Fibroblast of lung (primary cell): ENCODE results near the gene DIS3L2. TPM values are rescaled to one million over a fixed set of nuclear protein-coding genes. Genes with fewer than 3 reads are reported as not detected.

Experiments used
- DNase-seq, 2 donors: peaks; one replicate each; pipeline versions ENCODE4 v3.0.0 to v3.0.0-alpha.2; 2010; ENCODE audit warnings: low read depth in 2 of 2
- H2AFZ ChIP-seq: 2 replicates; pipeline ENCODE4 v1.5.1; 2012; ENCODE audit warnings: low read length, control low read depth, inconsistent platforms
- H3K27ac ChIP-seq: 2 replicates; pipeline ENCODE4 v1.5.1; 2011; ENCODE audit warnings: low read length, control low read depth; ENCODE audit not compliant: insufficient read depth
- H3K27me3 ChIP-seq: 2 replicates; pipeline ENCODE4 v1.5.1; 2011; ENCODE audit warnings: mild to moderate bottlenecking, low read length; ENCODE audit not compliant: control insufficient read depth, insufficient read depth
- H3K36me3 ChIP-seq: 2 replicates; pipeline ENCODE4 v1.5.1; 2011; ENCODE audit warnings: low read length; ENCODE audit not compliant: control insufficient read depth, insufficient read depth
- H3K4me1 ChIP-seq: 2 replicates; pipeline ENCODE4 v1.5.1; 2011; ENCODE audit warnings: low read length; ENCODE audit not compliant: control insufficient read depth, insufficient read depth; ENCODE audit errors: extremely low read depth
- H3K4me2 ChIP-seq: 2 replicates; pipeline ENCODE4 v1.5.1; 2011; ENCODE audit warnings: low read length, control low read depth; ENCODE audit not compliant: insufficient read depth; ENCODE audit errors: extremely low read depth
- H3K4me3 ChIP-seq, 4 experiments: fragments of 200-600 bp in 1 of 4; sonication (generic) in 1 of 4; replicated peaks in 1 of 4; 2 replicates each; pipeline ENCODE4 v1.5.1; 2011 to 2016; ENCODE audit warnings: low read length in 4 of 4, low read depth in 3 of 4, mild to moderate bottlenecking in 3 of 4, control low read depth in 2 of 4, inconsistent platforms in 1 of 4, mixed read lengths in 1 of 4; ENCODE audit not compliant: insufficient read depth in 1 of 4; ENCODE audit errors: control extremely low read depth in 1 of 4
- H3K79me2 ChIP-seq: 2 replicates; pipeline ENCODE4 v1.5.1; 2012; ENCODE audit warnings: mild to moderate bottlenecking, low read length, inconsistent platforms; ENCODE audit not compliant: control insufficient read depth, insufficient read depth
- H3K9ac ChIP-seq: 2 replicates; pipeline ENCODE4 v1.5.1; 2011; ENCODE audit warnings: mild to moderate bottlenecking, low read length, control low read depth; ENCODE audit not compliant: insufficient read depth
- H3K9me3 ChIP-seq: 2 replicates; pipeline ENCODE4 v1.5.1; 2012; ENCODE audit warnings: low read depth, low read length; ENCODE audit not compliant: control insufficient read depth, insufficient read depth
- H4K20me1 ChIP-seq: 2 replicates; pipeline ENCODE4 v1.5.1; 2011; ENCODE audit warnings: low read length; ENCODE audit not compliant: control insufficient read depth, insufficient read depth; ENCODE audit errors: extremely low read depth
- EZH2 ChIP-seq: IDR thresholded peaks from 2 replicates; pipeline ENCODE4 v1.5.1; 2012; ENCODE audit warnings: low read length, control low read depth, mild to moderate bottlenecking; ENCODE audit errors: missing control alignments
- polyA plus RNA-seq, 2 donors: library from polyadenylated mRNA; depleted of rRNA in 1 of 2; stranded (reverse) in 1 of 2; unstranded in 1 of 2; fragments of >200 nt; gene quantifications; 2 replicates each; pipeline ENCODE4 v1.2.1, GENCODE V29; 2011 to 2012; ENCODE audit warnings: missing spikeins in 1 of 2
- total RNA-seq: library from RNA; depleted of rRNA; stranded (reverse); fragments of >200 nt; gene quantifications from 2 replicates; pipeline ENCODE4 v1.2.1, GENCODE V29; 2014
- TF ChIP-seq, protein P1 (sequence below), 2 donors: IDR thresholded peaks in 1 of 2; conservative IDR thresholded peaks in 1 of 2; 1 replicate in 1 of 2; 2 replicates in 1 of 2; pipeline ENCODE4 v1.5.1; 2011 to 2012; ENCODE audit warnings: low read length in 2 of 2, control low read depth in 1 of 2, inconsistent platforms in 1 of 2, low read depth in 1 of 2, mild to moderate bottlenecking in 1 of 2

The DIS3L2 gene
- total and polyA plus RNA-seq, 2 donors (not counting 1 experiment from before 2014, with no cell fraction given): 5.2 to 15.2 TPM

DNA sequence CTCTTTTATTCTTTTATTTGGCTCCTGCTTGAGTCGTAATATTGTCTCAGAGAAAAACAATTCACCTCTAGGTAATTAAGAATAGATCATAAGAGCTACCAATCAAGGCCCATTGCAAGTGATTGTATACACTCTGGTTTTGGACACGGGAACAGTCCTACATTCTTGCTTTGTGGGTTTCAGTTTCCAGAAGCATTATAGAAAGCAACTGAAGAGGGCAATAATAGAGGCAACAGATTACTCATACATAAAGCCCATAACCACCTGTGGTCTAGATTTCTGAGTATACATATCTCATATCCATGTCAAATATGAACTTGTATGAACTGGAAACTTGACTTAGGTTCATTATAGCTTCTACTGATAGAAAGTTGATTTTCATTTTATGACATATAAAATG, 65.4 kb downstream of the DIS3L2 start:
- H4K20me1 ChIP-seq: no peaks in the 10 kb centered on the region
- no peaks in the 10 kb centered on the region for H3K79me2 ChIP-seq
- TF ChIP-seq EZH2: no peak
- TF ChIP-seq, protein P1, sequence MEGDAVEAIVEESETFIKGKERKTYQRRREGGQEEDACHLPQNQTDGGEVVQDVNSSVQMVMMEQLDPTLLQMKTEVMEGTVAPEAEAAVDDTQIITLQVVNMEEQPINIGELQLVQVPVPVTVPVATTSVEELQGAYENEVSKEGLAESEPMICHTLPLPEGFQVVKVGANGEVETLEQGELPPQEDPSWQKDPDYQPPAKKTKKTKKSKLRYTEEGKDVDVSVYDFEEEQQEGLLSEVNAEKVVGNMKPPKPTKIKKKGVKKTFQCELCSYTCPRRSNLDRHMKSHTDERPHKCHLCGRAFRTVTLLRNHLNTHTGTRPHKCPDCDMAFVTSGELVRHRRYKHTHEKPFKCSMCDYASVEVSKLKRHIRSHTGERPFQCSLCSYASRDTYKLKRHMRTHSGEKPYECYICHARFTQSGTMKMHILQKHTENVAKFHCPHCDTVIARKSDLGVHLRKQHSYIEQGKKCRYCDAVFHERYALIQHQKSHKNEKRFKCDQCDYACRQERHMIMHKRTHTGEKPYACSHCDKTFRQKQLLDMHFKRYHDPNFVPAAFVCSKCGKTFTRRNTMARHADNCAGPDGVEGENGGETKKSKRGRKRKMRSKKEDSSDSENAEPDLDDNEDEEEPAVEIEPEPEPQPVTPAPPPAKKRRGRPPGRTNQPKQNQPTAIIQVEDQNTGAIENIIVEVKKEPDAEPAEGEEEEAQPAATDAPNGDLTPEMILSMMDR (conservative IDR thresholded peaks at IDR 0.05 in 1 of 2, IDR thresholded peaks at IDR 0.05 in 1 of 2; ENCODE audit: low read depth in 1 of 2, low read length in 2 of 2): no peak
- no peak overlapping the region for H3K27ac ChIP-seq
- peaks cover 2% of the 10 kb centered on the region for H3K36me3 ChIP-seq
- H3K9me3 ChIP-seq: no peaks in the 10 kb centered on the region
- peaks cover 4% of the 10 kb centered on the region for H3K4me1 ChIP-seq
- no peak overlapping the region for H3K9ac ChIP-seq
- H3K4me3 ChIP-seq: no peak overlapping the region
- DNase-seq: no peak
- H3K4me2 ChIP-seq: no peak overlapping the region
- no peaks in the 10 kb centered on the region for H3K27me3 ChIP-seq
- H2AFZ ChIP-seq: no peak overlapping the region

DNA sequence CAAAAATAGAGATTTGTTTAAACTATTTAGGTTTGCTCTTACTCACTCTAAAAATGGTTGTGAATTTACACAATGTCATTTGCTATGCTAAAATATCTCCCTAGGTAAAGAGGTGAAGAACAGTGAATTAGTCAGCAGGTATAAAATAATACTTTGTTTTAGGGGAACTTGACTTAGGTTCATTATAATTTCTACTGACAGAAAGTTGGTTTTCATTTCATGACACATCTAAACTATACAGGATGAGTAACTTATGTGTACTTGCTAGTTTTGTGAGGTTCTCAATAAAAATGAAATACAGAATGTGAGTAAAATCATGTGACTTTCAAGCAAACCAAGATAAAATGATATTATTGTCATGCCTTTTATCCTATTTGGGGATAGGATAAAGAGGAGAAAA, 66.0 kb downstream of the DIS3L2 start:
- no peaks in the 10 kb centered on the region for H3K27me3 ChIP-seq
- no peak overlapping the region for H2AFZ ChIP-seq
- no peak overlapping the region for H3K27ac ChIP-seq
- no peaks in the 10 kb centered on the region for H3K9me3 ChIP-seq
- no peak for DNase-seq
- no peaks in the 10 kb centered on the region for H4K20me1 ChIP-seq
- H3K4me2 ChIP-seq: no peak overlapping the region
- H3K79me2 ChIP-seq: no peaks in the 10 kb centered on the region
- H3K9ac ChIP-seq: no peak overlapping the region
- peaks cover 2% of the 10 kb centered on the region for H3K36me3 ChIP-seq
- H3K4me1 ChIP-seq: peaks cover 4% of the 10 kb centered on the region
- H3K4me3 ChIP-seq: no peak overlapping the region
- TF ChIP-seq, protein P1 (conservative IDR thresholded peaks at IDR 0.05 in 1 of 2, IDR thresholded peaks at IDR 0.05 in 1 of 2; ENCODE audit: low read depth in 1 of 2, low read length in 2 of 2): no peak
- TF ChIP-seq EZH2: no peak

DNA sequence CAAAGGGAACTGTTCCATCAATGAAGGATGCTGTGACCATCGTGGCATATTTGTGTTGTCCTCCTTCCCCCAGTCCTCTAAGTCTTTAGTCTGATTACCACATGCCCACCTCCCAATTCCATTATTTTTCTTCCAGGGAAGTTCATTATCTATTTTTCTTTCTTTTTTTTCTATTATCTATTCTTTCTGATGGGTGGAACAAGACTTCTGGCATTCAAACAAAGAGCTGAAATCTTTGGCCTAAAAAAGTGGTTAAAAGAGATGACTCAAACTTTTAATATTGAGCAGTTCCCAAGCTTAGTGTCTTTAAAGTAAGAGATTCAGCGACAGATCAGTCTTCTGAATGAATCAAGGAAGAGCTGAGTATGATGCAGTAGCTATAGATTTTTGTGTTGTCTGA, 66.6 kb downstream of the DIS3L2 start:
- Histone ChIP-seq H3K9me3 (no peaks in the 10 kb centered on the region), H3K27me3 (no peaks in the 10 kb centered on the region), H3K36me3 (peaks cover 2% of the 10 kb centered on the region), H3K79me2 (no peaks in the 10 kb centered on the region), H3K4me1 (peaks cover 4% of the 10 kb centered on the region), H3K4me3 (no peak overlapping the region), H3K9ac (no peak overlapping the region), H4K20me1 (no peaks in the 10 kb centered on the region), H3K4me2 (no peak overlapping the region), H3K27ac (no peak overlapping the region), H2AFZ (no peak overlapping the region)
- TF ChIP-seq, protein P1 (conservative IDR thresholded peaks at IDR 0.05 in 1 of 2, IDR thresholded peaks at IDR 0.05 in 1 of 2; ENCODE audit: low read depth in 1 of 2, low read length in 2 of 2): no peak
- TF ChIP-seq EZH2: no peak
- no peak for DNase-seq
